GM12865 (cell line): ENCODE measurements around the gene RNF32.

Source experiments
- DNase-seq: peaks from one replicate; pipeline ENCODE4 v3.0.0; 2010; ENCODE audit warnings: low read depth
- H3K4me3 ChIP-seq: 2 replicates; pipeline ENCODE4 v1.5.1; 2011; ENCODE audit warnings: mild to moderate bottlenecking, low read depth, low read length, control low read depth
- TF ChIP-seq, protein P1 (sequence below): IDR thresholded peaks from 2 replicates; pipeline ENCODE4 v1.5.1; 2011; ENCODE audit warnings: low read length, control low read depth, low read depth, inconsistent platforms; ENCODE audit not compliant: insufficient read depth; ENCODE audit errors: missing control alignments

The RNF32 gene

DNA sequence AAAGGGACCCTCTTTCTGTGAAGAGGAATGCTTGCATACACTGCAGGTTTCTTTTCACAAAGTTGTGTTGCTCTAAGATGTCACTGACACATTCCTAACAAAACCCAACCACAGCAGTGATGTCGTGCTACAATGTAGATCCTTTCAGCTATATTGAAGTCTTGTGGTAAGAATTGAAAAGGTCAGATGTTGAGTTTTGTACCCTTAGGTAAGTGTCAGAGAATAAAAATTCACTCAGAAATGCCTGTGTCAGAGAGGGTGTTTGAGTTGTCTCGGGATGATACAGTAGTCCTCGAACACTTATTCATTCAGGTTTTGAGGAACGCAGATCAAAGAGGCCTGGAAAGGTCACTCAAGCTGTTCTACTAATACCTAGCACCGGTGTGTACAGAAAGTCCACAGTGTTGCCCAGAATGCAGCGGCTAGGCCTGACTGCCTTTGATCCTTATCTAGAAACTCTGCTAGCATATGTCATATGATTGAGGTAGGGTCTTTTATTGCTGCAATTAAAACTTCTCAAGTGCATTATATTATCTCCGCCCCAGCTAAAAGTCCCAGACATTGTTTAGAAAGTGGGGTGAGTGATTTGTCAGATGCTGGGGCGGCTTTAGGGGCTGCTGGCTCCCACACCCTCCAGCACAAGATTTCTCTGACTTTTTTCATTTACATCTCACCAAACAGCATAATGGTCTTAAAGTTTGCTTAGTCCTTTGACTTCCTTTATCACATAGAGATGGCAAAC, 26.0 kb downstream of the RNF32 start:
- H3K4me3 ChIP-seq = no peak overlapping the region
- TF ChIP-seq, protein P1, sequence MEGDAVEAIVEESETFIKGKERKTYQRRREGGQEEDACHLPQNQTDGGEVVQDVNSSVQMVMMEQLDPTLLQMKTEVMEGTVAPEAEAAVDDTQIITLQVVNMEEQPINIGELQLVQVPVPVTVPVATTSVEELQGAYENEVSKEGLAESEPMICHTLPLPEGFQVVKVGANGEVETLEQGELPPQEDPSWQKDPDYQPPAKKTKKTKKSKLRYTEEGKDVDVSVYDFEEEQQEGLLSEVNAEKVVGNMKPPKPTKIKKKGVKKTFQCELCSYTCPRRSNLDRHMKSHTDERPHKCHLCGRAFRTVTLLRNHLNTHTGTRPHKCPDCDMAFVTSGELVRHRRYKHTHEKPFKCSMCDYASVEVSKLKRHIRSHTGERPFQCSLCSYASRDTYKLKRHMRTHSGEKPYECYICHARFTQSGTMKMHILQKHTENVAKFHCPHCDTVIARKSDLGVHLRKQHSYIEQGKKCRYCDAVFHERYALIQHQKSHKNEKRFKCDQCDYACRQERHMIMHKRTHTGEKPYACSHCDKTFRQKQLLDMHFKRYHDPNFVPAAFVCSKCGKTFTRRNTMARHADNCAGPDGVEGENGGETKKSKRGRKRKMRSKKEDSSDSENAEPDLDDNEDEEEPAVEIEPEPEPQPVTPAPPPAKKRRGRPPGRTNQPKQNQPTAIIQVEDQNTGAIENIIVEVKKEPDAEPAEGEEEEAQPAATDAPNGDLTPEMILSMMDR = no peak
- DNase-seq = no peak

DNA sequence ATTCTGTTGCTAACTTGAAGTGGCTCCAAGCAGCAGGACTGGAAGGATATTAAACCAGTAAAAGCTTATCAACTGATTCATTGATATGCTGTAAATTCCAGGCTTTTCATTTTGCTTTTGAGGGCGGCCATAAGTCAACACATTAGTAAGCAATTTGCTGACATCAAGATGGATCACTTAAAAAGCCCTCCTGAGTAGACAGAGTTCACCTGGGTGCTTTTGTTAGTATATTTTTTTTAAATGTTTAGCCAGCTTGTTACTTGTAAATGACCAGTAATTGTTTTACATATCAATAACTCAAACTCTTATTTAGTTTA, 26.5 kb downstream of the RNF32 start:
- TF ChIP-seq, protein P1 = no peak

GRCh38 chr7:156668130-156668741, 27.7 kb downstream of the RNF32 start:
- H3K4me3 ChIP-seq = no peak overlapping the region
- TF ChIP-seq, protein P1 = no peak
- DNase-seq = no peak

More for the DNA sequence above, 26.5 kb downstream of the RNF32 start:
- no peak for DNase-seq
- H3K4me3 ChIP-seq = no peak overlapping the region

DNA sequence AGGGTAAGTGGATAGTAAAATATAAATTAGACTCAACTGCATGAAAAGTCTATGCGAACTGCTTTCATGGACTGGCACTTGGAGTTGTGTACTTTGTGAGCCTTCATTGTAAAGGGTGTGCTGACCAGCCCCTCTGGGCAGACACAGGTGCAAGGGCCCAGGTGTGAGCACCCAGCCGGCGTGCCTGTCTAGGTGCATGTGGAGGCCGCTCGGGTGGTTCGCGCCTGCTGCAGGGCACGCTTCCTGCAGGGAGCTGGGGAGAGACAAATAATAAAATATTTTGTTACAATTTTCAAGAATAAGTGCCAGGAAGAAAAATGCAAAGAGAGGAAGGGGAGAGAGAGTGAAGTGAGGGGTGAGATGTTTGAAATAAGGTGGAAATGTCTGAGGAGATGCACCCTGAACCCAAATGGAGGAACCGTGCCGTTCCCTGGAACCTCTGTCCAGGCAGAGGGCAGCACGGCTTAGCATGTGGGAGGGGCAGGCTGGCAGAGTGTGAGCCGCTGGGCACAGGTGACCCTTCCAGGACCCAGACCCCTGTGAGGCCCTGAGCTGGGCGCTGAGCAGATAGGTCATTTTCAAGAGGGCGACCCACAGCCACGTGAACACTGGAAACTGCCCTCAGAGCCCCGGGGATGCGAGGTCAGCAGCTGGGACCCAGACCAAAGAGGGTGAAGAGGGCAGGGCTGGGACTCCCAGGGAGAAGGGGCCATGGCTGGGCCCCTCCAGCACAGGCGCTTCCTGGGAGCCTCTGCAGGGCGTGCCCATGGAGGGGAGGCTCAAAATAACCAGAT, 28.7 kb downstream of the RNF32 start:
- no peak overlapping the region for H3K4me3 ChIP-seq
- DNase-seq = no peak
- TF ChIP-seq, protein P1 = no peak

DNA sequence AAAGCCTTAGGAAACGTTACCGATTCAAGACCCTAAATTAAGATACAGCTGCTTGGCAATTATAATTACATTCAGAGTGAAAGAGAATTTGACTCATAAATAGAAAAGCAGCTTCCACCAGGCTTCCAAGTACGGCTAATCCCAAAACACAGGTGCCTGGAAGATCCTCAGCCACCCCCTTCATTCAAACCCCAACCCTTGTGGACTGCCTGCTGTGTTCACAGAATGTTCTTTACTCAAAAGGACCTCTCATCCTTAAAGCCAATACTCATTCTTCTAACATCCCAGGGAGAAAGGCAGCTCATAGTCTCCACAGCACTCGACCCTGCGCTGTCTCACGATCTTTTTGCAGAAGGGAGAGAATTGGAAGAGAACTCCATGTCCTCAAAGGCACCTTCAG, 32.9 kb downstream of the RNF32 start:
- H3K4me3 ChIP-seq = no peak overlapping the region
- TF ChIP-seq, protein P1 = no peak
- no peak for DNase-seq

DNA sequence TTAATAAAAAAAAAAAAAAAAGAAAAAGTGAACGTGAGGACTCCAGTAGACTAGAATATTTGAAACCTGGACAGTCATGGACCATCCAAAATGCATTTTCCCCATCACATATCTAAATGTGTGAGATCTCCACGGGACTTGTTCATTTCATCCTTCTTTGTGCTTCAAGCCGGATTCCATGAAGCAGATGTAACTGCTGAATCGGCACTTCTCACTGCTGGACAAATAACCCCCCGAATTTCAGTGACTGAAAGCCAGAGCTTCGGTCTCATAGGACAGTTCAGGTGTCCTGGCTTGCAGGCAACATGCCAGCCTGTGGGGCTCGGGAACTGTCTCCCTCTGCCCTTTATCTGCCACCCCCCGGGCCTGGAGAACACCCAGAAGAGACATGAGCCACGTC, 33.3 kb downstream of the RNF32 start:
- H3K4me3 ChIP-seq = no peak overlapping the region
- no peak for DNase-seq
- TF ChIP-seq, protein P1 = no peak

DNA sequence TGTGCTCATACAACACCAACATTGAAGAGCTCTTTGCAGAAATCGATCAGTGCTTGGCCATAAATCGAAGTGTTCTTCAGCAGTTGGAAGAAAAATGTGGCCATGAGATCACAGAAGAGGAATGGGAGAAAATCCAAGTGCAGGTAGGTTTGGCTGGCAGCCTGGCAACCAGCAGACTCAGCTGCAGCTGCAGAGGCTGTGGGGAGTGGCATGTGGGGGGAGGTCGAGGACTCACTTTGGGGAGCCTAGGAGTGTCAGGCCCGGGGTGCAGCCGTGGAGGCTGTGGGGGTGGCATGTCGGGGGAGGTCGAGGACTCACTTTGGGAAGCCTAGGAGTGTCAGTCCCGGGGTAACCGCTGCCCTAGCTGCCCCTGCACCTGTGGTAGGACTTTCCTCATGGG, 35.1 kb downstream of the RNF32 start:
- DNase-seq = no peak
- TF ChIP-seq, protein P1 = no peak

More for the DNA sequence above, 35.1 kb downstream of the RNF32 start:
- no peak overlapping the region for H3K4me3 ChIP-seq
